ENCODE data around the gene ARFGEF3. TPM values are rescaled to one million over a fixed set of nuclear protein-coding genes. Genes with fewer than 3 reads are reported as not detected.

ARFGEF3 gene
- total and polyA plus RNA-seq, 2 experiments from 2014 or later: 5.8 to 24.6 TPM

GRCh38 chr6:138300469-138300868, 138.7 kb downstream of the ARFGEF3 start (continued):
- TF ChIP-seq, protein P1, sequence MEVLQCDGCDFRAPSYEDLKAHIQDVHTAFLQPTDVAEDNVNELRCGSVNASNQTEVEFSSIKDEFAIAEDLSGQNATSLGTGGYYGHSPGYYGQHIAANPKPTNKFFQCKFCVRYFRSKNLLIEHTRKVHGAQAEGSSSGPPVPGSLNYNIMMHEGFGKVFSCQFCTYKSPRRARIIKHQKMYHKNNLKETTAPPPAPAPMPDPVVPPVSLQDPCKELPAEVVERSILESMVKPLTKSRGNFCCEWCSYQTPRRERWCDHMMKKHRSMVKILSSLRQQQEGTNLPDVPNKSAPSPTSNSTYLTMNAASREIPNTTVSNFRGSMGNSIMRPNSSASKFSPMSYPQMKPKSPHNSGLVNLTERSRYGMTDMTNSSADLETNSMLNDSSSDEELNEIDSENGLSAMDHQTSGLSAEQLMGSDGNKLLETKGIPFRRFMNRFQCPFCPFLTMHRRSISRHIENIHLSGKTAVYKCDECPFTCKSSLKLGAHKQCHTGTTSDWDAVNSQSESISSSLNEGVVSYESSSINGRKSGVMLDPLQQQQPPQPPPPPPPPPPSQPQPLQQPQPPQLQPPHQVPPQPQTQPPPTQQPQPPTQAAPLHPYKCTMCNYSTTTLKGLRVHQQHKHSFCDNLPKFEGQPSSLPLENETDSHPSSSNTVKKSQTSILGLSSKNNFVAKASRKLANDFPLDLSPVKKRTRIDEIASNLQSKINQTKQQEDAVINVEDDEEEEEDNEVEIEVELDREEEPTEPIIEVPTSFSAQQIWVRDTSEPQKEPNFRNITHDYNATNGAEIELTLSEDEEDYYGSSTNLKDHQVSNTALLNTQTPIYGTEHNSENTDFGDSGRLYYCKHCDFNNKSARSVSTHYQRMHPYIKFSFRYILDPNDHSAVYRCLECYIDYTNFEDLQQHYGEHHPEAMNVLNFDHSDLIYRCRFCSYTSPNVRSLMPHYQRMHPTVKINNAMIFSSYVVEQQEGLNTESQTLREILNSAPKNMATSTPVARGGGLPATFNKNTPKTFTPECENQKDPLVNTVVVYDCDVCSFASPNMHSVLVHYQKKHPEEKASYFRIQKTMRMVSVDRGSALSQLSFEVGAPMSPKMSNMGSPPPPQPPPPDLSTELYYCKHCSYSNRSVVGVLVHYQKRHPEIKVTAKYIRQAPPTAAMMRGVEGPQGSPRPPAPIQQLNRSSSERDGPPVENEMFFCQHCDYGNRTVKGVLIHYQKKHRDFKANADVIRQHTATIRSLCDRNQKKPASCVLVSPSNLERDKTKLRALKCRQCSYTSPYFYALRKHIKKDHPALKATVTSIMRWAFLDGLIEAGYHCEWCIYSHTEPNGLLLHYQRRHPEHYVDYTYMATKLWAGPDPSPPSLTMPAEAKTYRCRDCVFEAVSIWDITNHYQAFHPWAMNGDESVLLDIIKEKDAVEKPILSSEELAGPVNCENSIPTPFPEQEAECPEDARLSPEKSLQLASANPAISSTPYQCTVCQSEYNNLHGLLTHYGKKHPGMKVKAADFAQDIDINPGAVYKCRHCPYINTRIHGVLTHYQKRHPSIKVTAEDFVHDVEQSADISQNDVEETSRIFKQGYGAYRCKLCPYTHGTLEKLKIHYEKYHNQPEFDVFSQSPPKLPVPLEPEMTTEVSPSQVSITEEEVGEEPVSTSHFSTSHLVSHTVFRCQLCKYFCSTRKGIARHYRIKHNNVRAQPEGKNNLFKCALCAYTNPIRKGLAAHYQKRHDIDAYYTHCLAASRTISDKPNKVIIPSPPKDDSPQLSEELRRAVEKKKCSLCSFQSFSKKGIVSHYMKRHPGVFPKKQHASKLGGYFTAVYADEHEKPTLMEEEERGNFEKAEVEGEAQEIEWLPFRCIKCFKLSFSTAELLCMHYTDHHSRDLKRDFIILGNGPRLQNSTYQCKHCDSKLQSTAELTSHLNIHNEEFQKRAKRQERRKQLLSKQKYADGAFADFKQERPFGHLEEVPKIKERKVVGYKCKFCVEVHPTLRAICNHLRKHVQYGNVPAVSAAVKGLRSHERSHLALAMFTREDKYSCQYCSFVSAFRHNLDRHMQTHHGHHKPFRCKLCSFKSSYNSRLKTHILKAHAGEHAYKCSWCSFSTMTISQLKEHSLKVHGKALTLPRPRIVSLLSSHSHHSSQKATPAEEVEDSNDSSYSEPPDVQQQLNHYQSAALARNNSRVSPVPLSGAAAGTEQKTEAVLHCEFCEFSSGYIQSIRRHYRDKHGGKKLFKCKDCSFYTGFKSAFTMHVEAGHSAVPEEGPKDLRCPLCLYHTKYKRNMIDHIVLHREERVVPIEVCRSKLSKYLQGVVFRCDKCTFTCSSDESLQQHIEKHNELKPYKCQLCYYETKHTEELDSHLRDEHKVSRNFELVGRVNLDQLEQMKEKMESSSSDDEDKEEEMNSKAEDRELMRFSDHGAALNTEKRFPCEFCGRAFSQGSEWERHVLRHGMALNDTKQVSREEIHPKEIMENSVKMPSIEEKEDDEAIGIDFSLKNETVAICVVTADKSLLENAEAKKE (CRISPR knock-in tag; IDR thresholded peaks at IDR 0.05): no peak
- TF ChIP-seq REST (IDR thresholded peaks at IDR 0.05; ENCODE audit: unreplicated experiment): no peak

GRCh38 chr6:138302554-138302953, 140.8 kb downstream of the ARFGEF3 start:
- Histone ChIP-seq H3K36me3 (ENCODE audit: insufficient read depth) (no peaks in the 10 kb centered on the region), H3K4me3 (no peak overlapping the region), H3K4me2 (no peak overlapping the region), H3K4me1 (ENCODE audit: insufficient read depth) (no peaks in the 10 kb centered on the region), H3K79me2 (replicated peaks; ENCODE audit: insufficient read depth) (no peaks in the 10 kb centered on the region), H4K20me1 (replicated peaks; ENCODE audit: insufficient read depth) (no peaks in the 10 kb centered on the region), H3K27ac (ENCODE audit: low read depth) (no peak overlapping the region), H3F3A (replicated peaks; ENCODE audit: low read depth) (no peaks in the 10 kb centered on the region), H3K27me3 (ENCODE audit: insufficient read depth) (no peaks in the 10 kb centered on the region), H3K9me2 (ENCODE audit: insufficient read depth) (no peaks in the 10 kb centered on the region), H2AFZ (no peak overlapping the region)
- Mint-ChIP-seq H3K27ac (no peak overlapping the region), H3K4me1 (no peaks in the 10 kb centered on the region; the same call in 2 of the 3 replicates), H3K36me3 (ENCODE audit: low read depth) (peaks cover 8% of the 10 kb centered on the region; the same call in 2 of the 3 replicates), H3K27me3 (ENCODE audit: insufficient read depth, low read depth, poor library complexity) (no peaks in the 10 kb centered on the region), H3K4me3 (no peak overlapping the region), H3K9me3 (no peaks in the 10 kb centered on the region)
- ATAC-seq (no peak), DNase-seq (ENCODE audit: low spot score) (no peak)
- TF ChIP-seq EZH2 (IDR thresholded peaks at IDR 0.05; ENCODE audit: low read depth, unreplicated experiment): no peak
- no peak for TF ChIP-seq NANOG (IDR thresholded peaks at IDR 0.05; ENCODE audit: borderline replicate concordance)
